ENCODE results near the gene CTNND2.

CTNND2 gene

GRCh38 chr5:11780641-11781345, 123.5 kb downstream of the CTNND2 start:
- DNase-seq (ENCODE audit: low read depth in 1 of 2, low spot score in 1 of 2), result no peak

GRCh38 chr5:11777096-11777495, 127.2 kb downstream of the CTNND2 start:
- no peak for DNase-seq (ENCODE audit: low read depth in 1 of 2, low spot score in 1 of 2)

- no peak for DNase-seq (ENCODE audit: low read depth in 1 of 2, low spot score in 1 of 2)
These were observed 133.9 kb downstream of the CTNND2 start for GRCh38 chr5:11770310-11770709.

- DNase-seq (ENCODE audit: low read depth in 1 of 2, low spot score in 1 of 2), result no peak
These were observed 143.2 kb downstream of the CTNND2 start for GRCh38 chr5:11760934-11761603.

GRCh38 chr5:11758321-11758720, 145.9 kb downstream of the CTNND2 start:
- no peak for DNase-seq (ENCODE audit: low read depth in 1 of 2, low spot score in 1 of 2)

GRCh38 chr5:11757661-11758060, 146.6 kb downstream of the CTNND2 start:
- no peak for DNase-seq (ENCODE audit: low read depth in 1 of 2, low spot score in 1 of 2)

- DNase-seq (ENCODE audit: low read depth in 1 of 2, low spot score in 1 of 2), result no peak
These were observed 167.2 kb downstream of the CTNND2 start for GRCh38 chr5:11737010-11737409.

- no peak for DNase-seq (ENCODE audit: low read depth in 1 of 2, low spot score in 1 of 2)
These were observed 169.9 kb downstream of the CTNND2 start for GRCh38 chr5:11734369-11734768.

- no peak for DNase-seq (ENCODE audit: low read depth in 1 of 2, low spot score in 1 of 2)
These were observed 170.4 kb downstream of the CTNND2 start for GRCh38 chr5:11733840-11734192.

GRCh38 chr5:11733185-11733839, 170.9 kb downstream of the CTNND2 start:
- no peak for DNase-seq (ENCODE audit: low read depth in 1 of 2, low spot score in 1 of 2)

- no peak for DNase-seq (ENCODE audit: low read depth in 1 of 2, low spot score in 1 of 2)
These were observed 179.3 kb downstream of the CTNND2 start for GRCh38 chr5:11724940-11725339.

- DNase-seq (ENCODE audit: low read depth in 1 of 2, low spot score in 1 of 2), result no peak
These were observed 184.3 kb downstream of the CTNND2 start for GRCh38 chr5:11719888-11720481.

GRCh38 chr5:11715461-11716196, 188.6 kb downstream of the CTNND2 start:
- DNase-seq (ENCODE audit: low read depth in 1 of 2, low spot score in 1 of 2), result no peak

GRCh38 chr5:11711932-11712331, 192.3 kb downstream of the CTNND2 start:
- DNase-seq (ENCODE audit: low read depth in 1 of 2, low spot score in 1 of 2), result no peak

- DNase-seq (ENCODE audit: low read depth in 1 of 2, low spot score in 1 of 2), result no peak
These were observed 195.2 kb downstream of the CTNND2 start for GRCh38 chr5:11709021-11709420.

GRCh38 chr5:11704916-11705315, 199.3 kb downstream of the CTNND2 start:
- DNase-seq (ENCODE audit: low read depth in 1 of 2, low spot score in 1 of 2), result no peak

GRCh38 chr5:11700391-11700790, 203.9 kb downstream of the CTNND2 start:
- no peak for DNase-seq (ENCODE audit: low read depth in 1 of 2, low spot score in 1 of 2)

GRCh38 chr5:11692636-11693035, 211.6 kb downstream of the CTNND2 start:
- no peak for DNase-seq (ENCODE audit: low read depth in 1 of 2, low spot score in 1 of 2)

- no peak for DNase-seq (ENCODE audit: low read depth in 1 of 2, low spot score in 1 of 2)
These were observed 216.7 kb downstream of the CTNND2 start for GRCh38 chr5:11687498-11687897.

GRCh38 chr5:11684607-11685006, 219.6 kb downstream of the CTNND2 start:
- DNase-seq (ENCODE audit: low read depth in 1 of 2, low spot score in 1 of 2), result no peak

- no peak for DNase-seq (ENCODE audit: low read depth in 1 of 2, low spot score in 1 of 2)
These were observed 220.6 kb downstream of the CTNND2 start for GRCh38 chr5:11683666-11684065.
